Activated CD4-positive, alpha-beta T cell treated with anti-CD3 and anti-CD28 coated beads, Interleukin-2, amount 50 U/mL, for 4 hours (primary cell): Measurements from ENCODE around the gene TBCD.
"Not testable (repeated sequence)": the region's sequence is repeated elsewhere in the genome, so short reads cannot be mapped to it uniquely, and the experiment has no call there.

Experiments used
- DNase-seq, 2 experiments: peaks; one replicate each; pipeline ENCODE4 v3.0.0-alpha.2; 2020

TBCD gene

GRCh38 chr17:82942166-82943130 is 190.6 kb downstream of the TBCD start:
- DNase-seq, result no peak

GRCh38 chr17:82943339-82943738 is 191.5 kb downstream of the TBCD start:
- DNase-seq, result no peak

GRCh38 chr17:82943751-82944150 is 191.9 kb downstream of the TBCD start:
- DNase-seq, result no peak

GRCh38 chr17:82944990-82945389 is 193.1 kb downstream of the TBCD start:
- DNase-seq, result no peak

- no peak for DNase-seq
Measured at GRCh38 chr17:82946081-82946480, 194.2 kb downstream of the TBCD start.

- no peak for DNase-seq
Measured at GRCh38 chr17:82947051-82947991, 195.5 kb downstream of the TBCD start.

GRCh38 chr17:82948081-82948511 is 196.2 kb downstream of the TBCD start:
- no peak for DNase-seq

- no peak for DNase-seq
Measured at GRCh38 chr17:82948957-82949356, 197.1 kb downstream of the TBCD start.

- no peak for DNase-seq
Measured at GRCh38 chr17:82949361-82949760, 197.5 kb downstream of the TBCD start.

- DNase-seq, result no peak
Measured at GRCh38 chr17:82949984-82950383, 198.1 kb downstream of the TBCD start.

- no peak for DNase-seq
Measured at GRCh38 chr17:82950525-82951102, 198.7 kb downstream of the TBCD start.

GRCh38 chr17:82952019-82952418 is 200.2 kb downstream of the TBCD start:
- DNase-seq, result no peak

GRCh38 chr17:82955106-82955505 is 203.2 kb downstream of the TBCD start:
- not testable (repeated sequence) for DNase-seq

- DNase-seq, result not testable (repeated sequence)
Measured at GRCh38 chr17:82955627-82956026, 203.8 kb downstream of the TBCD start.

GRCh38 chr17:82956146-82956725 is 204.4 kb downstream of the TBCD start:
- DNase-seq, result no peak

- DNase-seq, result no peak
Measured at GRCh38 chr17:82956726-82957468, 205.0 kb downstream of the TBCD start.

GRCh38 chr17:82957469-82957795 is 205.6 kb downstream of the TBCD start:
- DNase-seq, result no peak

- no peak for DNase-seq
Measured at GRCh38 chr17:82957961-82958561, 206.2 kb downstream of the TBCD start.

GRCh38 chr17:82959242-82959930 is 207.5 kb downstream of the TBCD start:
- no peak for DNase-seq

GRCh38 chr17:82959990-82960418 is 208.1 kb downstream of the TBCD start:
- no peak for DNase-seq
